IMR-90 (cell line): ENCODE data around the gene AKT2. TPM values are rescaled to one million over a fixed set of nuclear protein-coding genes. Genes with fewer than 3 reads are reported as not detected.

Experiments
- ATAC-seq: fragments of 200-7000 bp; cut with Tn5 transposase; 2 replicates; pipeline ENCODE4 v1.9.1; 2020; ENCODE audit warnings: low read depth, mild to moderate bottlenecking, moderate library complexity
- BruUV-seq: library from RNA; stranded (reverse); fragments of 400-500 nt; replicated peaks from 2 replicates; lab custom pipeline; 2021; lab: Mats Ljungman, UMichigan
- CTCF ChIA-PET: fragments of 300-600 bp; formaldehyde crosslinking; extraction: SDS; loops from one replicate; lab custom pipeline; 2021; ENCODE audit warnings: antibody characterized with exemption; lab: Yijun Ruan, JAX
- POLR2A ChIA-PET: fragments of 300-600 bp; sonication (Branson Sonifier 250); formaldehyde crosslinking; loops from one replicate; lab custom pipeline; 2022; ENCODE audit warnings: antibody characterized with exemption; ENCODE audit not compliant: unreplicated experiment; lab: Charles Lee
- DNase-seq: peaks from one replicate; pipeline ENCODE4 v3.0.0; 2013
- H2AFZ ChIP-seq: replicated peaks from 2 replicates; pipeline ENCODE3; 2013; ENCODE audit warnings: low read length, mild to moderate bottlenecking; ENCODE audit not compliant: poor library complexity
- H2AK5ac ChIP-seq: 2 replicates; pipeline ENCODE4 v1.6.1; 2013; ENCODE audit warnings: low read depth, low read length, inconsistent platforms
- H2AK9ac ChIP-seq: replicated peaks from 2 replicates; pipeline ENCODE3; 2013; ENCODE audit warnings: mild to moderate bottlenecking, low read depth, low read length, moderate library complexity; ENCODE audit not compliant: poor library complexity
- H2BK120ac ChIP-seq: 2 replicates; pipeline ENCODE4 v1.6.1; 2013; ENCODE audit warnings: low read depth, low read length, inconsistent platforms
- H2BK15ac ChIP-seq: 3 replicates; pipeline ENCODE4 v1.6.1; 2013; ENCODE audit warnings: low read depth, low read length, inconsistent platforms
- H2BK20ac ChIP-seq: 2 replicates; pipeline ENCODE4 v1.6.1; 2013; ENCODE audit warnings: low read depth, mild to moderate bottlenecking, inconsistent platforms, low read length, moderate library complexity
- H2BK5ac ChIP-seq: 2 replicates; pipeline ENCODE4 v1.6.1; 2013; ENCODE audit warnings: mild to moderate bottlenecking, low read depth, low read length, inconsistent platforms; ENCODE audit not compliant: poor library complexity, severe bottlenecking
- H3K14ac ChIP-seq: replicated peaks from 2 replicates; pipeline ENCODE4 v1.6.1; 2013; ENCODE audit warnings: low read depth, low read length, inconsistent platforms
- H3K18ac ChIP-seq: 2 replicates; pipeline ENCODE4 v1.6.1; 2013; ENCODE audit warnings: low read depth, low read length, control low read depth
- H3K23ac ChIP-seq: 2 replicates; pipeline ENCODE4 v1.6.1; 2013; ENCODE audit warnings: low read depth, low read length, inconsistent platforms
- H3K27ac ChIP-seq: 2 replicates; pipeline ENCODE4 v1.5.1; 2013; ENCODE audit warnings: mild to moderate bottlenecking, control low read depth, low read length; ENCODE audit not compliant: insufficient read depth
- H3K27me3 ChIP-seq: 2 replicates; pipeline ENCODE4 v1.6.1; 2013; ENCODE audit warnings: low read length; ENCODE audit not compliant: control insufficient read depth, insufficient read depth
- H3K36me3 ChIP-seq: 2 replicates; pipeline ENCODE4 v1.6.1; 2013; ENCODE audit warnings: low read length, mixed read lengths; ENCODE audit not compliant: control insufficient read depth, insufficient read depth
- H3K4ac ChIP-seq: 2 replicates; pipeline ENCODE4 v1.6.1; 2013; ENCODE audit warnings: low read depth, low read length, inconsistent platforms
- H3K4me1 ChIP-seq: 2 replicates; pipeline ENCODE4 v1.6.1; 2013; ENCODE audit warnings: low read length, mixed read lengths; ENCODE audit not compliant: control insufficient read depth, insufficient read depth
- H3K4me2 ChIP-seq: 2 replicates; pipeline ENCODE4 v1.6.1; 2013; ENCODE audit warnings: low read depth, mild to moderate bottlenecking, control low read depth, low read length, moderate library complexity
- H3K4me3 ChIP-seq: 2 replicates; pipeline ENCODE4 v1.5.1; 2013; ENCODE audit warnings: low read depth, mild to moderate bottlenecking, control low read depth, low read length, moderate library complexity; ENCODE audit not compliant: insufficient read depth
- H3K56ac ChIP-seq: 2 replicates; pipeline ENCODE4 v1.6.1; 2013; ENCODE audit warnings: low read length, inconsistent platforms; ENCODE audit not compliant: insufficient read depth; ENCODE audit errors: extremely low read depth
- H3K79me1 ChIP-seq, 2 experiments: 2 replicates each; pipeline ENCODE4 v1.6.1; 2013; ENCODE audit warnings: low read length in 2 of 2, inconsistent platforms in 1 of 2, low read depth in 1 of 2
- H3K9ac ChIP-seq: 2 replicates; pipeline ENCODE4 v1.6.1; 2013; ENCODE audit warnings: low read depth, low read length, control low read depth
- H3K9me1 ChIP-seq: 2 replicates; pipeline ENCODE4 v1.6.1; 2013; ENCODE audit warnings: low read length, inconsistent platforms; ENCODE audit not compliant: insufficient read depth
- H3K9me3 ChIP-seq: 2 replicates; pipeline ENCODE4 v1.6.1; 2013; ENCODE audit warnings: low read length; ENCODE audit not compliant: control insufficient read depth, insufficient read depth
- H4K20me1 ChIP-seq: 2 replicates; pipeline ENCODE4 v1.6.1; 2013; ENCODE audit warnings: low read length, inconsistent platforms; ENCODE audit not compliant: insufficient read depth
- H4K5ac ChIP-seq: 2 replicates; pipeline ENCODE4 v1.6.1; 2013; ENCODE audit warnings: mild to moderate bottlenecking, low read depth, low read length, control low read depth
- H4K8ac ChIP-seq, 2 experiments: 2 replicates each; pipeline ENCODE4 v1.6.1; 2013; ENCODE audit warnings: low read depth in 2 of 2, low read length in 2 of 2, control low read depth in 1 of 2, inconsistent platforms in 1 of 2
- H4K91ac ChIP-seq: 2 replicates; pipeline ENCODE4 v1.6.1; 2013; ENCODE audit warnings: low read depth, low read length, inconsistent platforms; ENCODE audit not compliant: insufficient read depth
- CHD1 ChIP-seq: IDR thresholded peaks from 2 replicates; pipeline ENCODE4 v1.6.1; 2012; ENCODE audit warnings: low read depth, low read length, improper control_type of control experiment
- ELK1 ChIP-seq: fragments of 150-350 bp; IDR thresholded peaks from 2 replicates; pipeline ENCODE4 v1.6.1; 2016; ENCODE audit warnings: low read depth, mild to moderate bottlenecking, low read length, moderate library complexity, borderline replicate concordance
- MAZ ChIP-seq: IDR thresholded peaks from 2 replicates; pipeline ENCODE4 v1.6.1; 2012; ENCODE audit warnings: low read depth, mild to moderate bottlenecking, low read length, improper control_type of control experiment, moderate library complexity, borderline replicate concordance
- RAD21 ChIP-seq: IDR thresholded peaks from 2 replicates; pipeline ENCODE4 v1.6.1; 2012; ENCODE audit warnings: low read length, improper control_type of control experiment
- RFX5 ChIP-seq: IDR thresholded peaks from 2 replicates; pipeline ENCODE4 v1.8.0; 2012; ENCODE audit warnings: low read depth, mild to moderate bottlenecking, low read length, moderate library complexity
- USF2 ChIP-seq: fragments of 150-350 bp; IDR thresholded peaks from 2 replicates; pipeline ENCODE4 v1.6.1; 2017; ENCODE audit warnings: mild to moderate bottlenecking, antibody characterized with exemption, low read length, low read depth
- WGBS, 2 experiments: methylation state at CpG; one replicate each; pipeline versions ENCODE4 v1.1.5 to v1.1.7; 2013; ENCODE audit warnings: missing lambda C conversion rate in 2 of 2; ENCODE audit not compliant: insufficient read length in 1 of 2; ENCODE audit errors: extremely low coverage in 2 of 2; 5-methylcytosine and 5-hydroxymethylcytosine counted together
- dilution Hi-C: fragments of 300-500 bp; cut with HindIII; formaldehyde crosslinking; loops from one replicate; pipeline ENCODE4 v1.14.3; 2018; ENCODE audit warnings: low sequenced_read_pairs; ENCODE audit not compliant: unreplicated experiment
- in situ Hi-C: fragments of 300-500 bp; cut with MboI; formaldehyde crosslinking; loops from 3 replicates; pipeline ENCODE4 v1.14.3; 2019; ENCODE audit warnings: low sequenced_read_pairs, inconsistent platforms, mixed read lengths
- intact Hi-C: fragments of 100-400 bp; cut with micrococcal nuclease; formaldehyde crosslinking; loops from 2 replicates; pipeline ENCODE4 v1.10.0; 2022
- polyA plus RNA-seq, 3 experiments: library from polyadenylated mRNA; depleted of rRNA; stranded (reverse); fragments of >200 nt; gene quantifications; 2 replicates each; pipeline ENCODE4 v1.2.3, GENCODE V29; 2012; ENCODE audit warnings: low replicate concordance in 1 of 3
- total RNA-seq: library from RNA; depleted of rRNA; stranded (reverse); fragments of >200 nt; gene quantifications from 2 replicates; pipeline ENCODE4 v1.2.3, GENCODE V29; 2012

Gene AKT2
- total and polyA plus RNA-seq, 2 of the 4 experiments (the other 2 are of a cell fraction), result 61.5 to 104 TPM

- Histone ChIP-seq H4K8ac (no peak overlapping the region), H3K18ac (no peak overlapping the region), H4K20me1 (no peaks in the 10 kb centered on the region), H3K4ac (no peak overlapping the region; the same call in 1 of the 2 replicates), H2BK120ac (no peak overlapping the region), H3K23ac (no peak overlapping the region), H3K9ac (no peak overlapping the region), H3K79me1 (0 out of 4 replicates have a peak, but pooled peaks cover 4 to 7% of the 10 kb centered on the region in 2 experiments), H3K4me2 (no peak overlapping the region), H2AK9ac (no peak overlapping the region), H2AFZ (no peak overlapping the region), H3K27ac (no peak overlapping the region), H4K5ac (no peak overlapping the region), H3K14ac (no peak overlapping the region), H3K56ac (no peak overlapping the region), H3K9me1 (peaks cover 18% of the 10 kb centered on the region), H2BK5ac (no peak overlapping the region), H2BK20ac (no peak overlapping the region), H3K27me3 (no peaks in the 10 kb centered on the region), H4K91ac (no peak overlapping the region), H3K4me3 (no peak overlapping the region), H3K9me3 (no peaks in the 10 kb centered on the region), H2AK5ac (no peak overlapping the region), H2BK15ac (no peak overlapping the region), H3K4me1 (peaks cover 16% of the 10 kb centered on the region), H3K36me3 (peaks cover 7% of the 10 kb centered on the region; the same call in 1 of the 2 replicates)
- in situ Hi-C loops (no loop called here), dilution Hi-C loops (no loop called here), intact Hi-C loops (no loop called here)
- TF ChIP-seq ELK1, result no peak
- no peak for TF ChIP-seq RFX5
- no peak for TF ChIP-seq RAD21
- TF ChIP-seq MAZ, result 0 out of 2 replicates have a peak, but pooled peaks have one; percentile 11
- no peak for TF ChIP-seq USF2
- TF ChIP-seq CHD1, result no peak
- DNase-seq, result peak; percentile 59
- ChIA-PET CTCF (no interaction called here), POLR2A (no interaction called here)
- WGBS, 2 experiments, result no CpG with 5 or more reads among the region's 3 CpGs
- no TSS peak for BruUV-seq
- ATAC-seq, result no peak
These were observed 55.7 kb downstream of the AKT2 start for GRCh38 chr19:40229484-40229883.
